GM19467 (cell line): ENCODE measurements around the gene SLC13A3.

ENCODE experiments used
- ATAC-seq: cut with Tn5 transposase; IDR thresholded peaks from one replicate; pipeline ENCODE4 v1.9.1; 2021; ENCODE audit warnings: mild to moderate bottlenecking, moderate library complexity; ENCODE audit not compliant: unreplicated experiment

Gene SLC13A3

GRCh38 chr20:46609043-46609442, 42.2 kb downstream of the SLC13A3 start:
- ATAC-seq: no peak

GRCh38 chr20:46607849-46608497, 43.3 kb downstream of the SLC13A3 start:
- no peak for ATAC-seq

- ATAC-seq: no peak
Observed at GRCh38 chr20:46607191-46607848, 43.9 kb downstream of the SLC13A3 start.

- ATAC-seq: no peak
Observed at GRCh38 chr20:46606817-46607190, 44.5 kb downstream of the SLC13A3 start.

GRCh38 chr20:46605978-46606816, 45.1 kb downstream of the SLC13A3 start:
- ATAC-seq: no peak

- ATAC-seq: no peak
Observed at GRCh38 chr20:46605181-46605580, 46.1 kb downstream of the SLC13A3 start.

GRCh38 chr20:46604551-46605133, 46.6 kb downstream of the SLC13A3 start:
- no peak for ATAC-seq

- ATAC-seq: no peak
Observed at GRCh38 chr20:46602429-46602828, 48.8 kb downstream of the SLC13A3 start.

- ATAC-seq: no peak
Observed at GRCh38 chr20:46601603-46602122, 49.6 kb downstream of the SLC13A3 start.

GRCh38 chr20:46600286-46600752, 50.9 kb downstream of the SLC13A3 start:
- ATAC-seq: no peak

GRCh38 chr20:46599227-46599987, 51.9 kb downstream of the SLC13A3 start:
- ATAC-seq: no peak

- ATAC-seq: no peak
Observed at GRCh38 chr20:46595933-46596332, 55.3 kb downstream of the SLC13A3 start.

GRCh38 chr20:46594725-46595124, 56.5 kb downstream of the SLC13A3 start:
- ATAC-seq: no peak

GRCh38 chr20:46592580-46593362, 58.5 kb downstream of the SLC13A3 start:
- no peak for ATAC-seq

- ATAC-seq: no peak
Observed at GRCh38 chr20:46590443-46590842, 60.8 kb downstream of the SLC13A3 start.

- no peak for ATAC-seq
Observed at GRCh38 chr20:46588532-46589511, 62.4 kb downstream of the SLC13A3 start.

GRCh38 chr20:46587986-46588385, 63.3 kb downstream of the SLC13A3 start:
- no peak for ATAC-seq

- ATAC-seq: no peak
Observed at GRCh38 chr20:46586724-46587123, 64.5 kb downstream of the SLC13A3 start.
